ENCODE measurements around the gene TMEM186. TPM values are rescaled to one million over a fixed set of nuclear protein-coding genes. Genes with fewer than 3 reads are reported as not detected.

TMEM186 gene
- total and polyA plus RNA-seq, 2 of the 8 experiments (the other 6 are each of a cell fraction or from before 2014, with no cell fraction given) = 13.1 TPM

- Histone ChIP-seq H3K79me2 (ENCODE audit: control insufficient read depth in 1 of 2, insufficient read depth in 2 of 2, low read length in 2 of 2) (no peaks in the 10 kb centered on the region; a peak in 1 of 4 replicates), H3K36me3 (ENCODE audit: control insufficient read depth in 2 of 4, insufficient read depth in 4 of 4, low read length in 3 of 4) (no peaks in the 10 kb centered on the region; a peak in 1 of 8 replicates), H3K14ac (ENCODE audit: insufficient read length) (no peak overlapping the region), H3K9ac (replicated peaks in 1 of 4; ENCODE audit: extremely low read depth in 1 of 4, low read depth in 3 of 4, low read length in 3 of 4) (no peak overlapping the region), H2AFZ (ENCODE audit: low read length) (no peak overlapping the region), H3K27me3 (replicated peaks in 1 of 4; ENCODE audit: control insufficient read depth in 3 of 4, extremely low read depth in 1 of 4, insufficient read depth in 3 of 4, low read length in 3 of 4) (no peaks in the 10 kb centered on the region), H3K79me1 (ENCODE audit: low read depth, low read length) (no peaks in the 10 kb centered on the region), H3K4ac (replicated peaks; ENCODE audit: insufficient read length, low read depth, low read length) (no peak overlapping the region), H2BK20ac (ENCODE audit: low read length) (no peak overlapping the region), H3K23ac (ENCODE audit: insufficient read length) (no peak overlapping the region), H3K23me2 (ENCODE audit: low read depth, low read length) (no peaks in the 10 kb centered on the region), H2BK5ac (ENCODE audit: low read depth, low read length) (no peak overlapping the region), H4K5ac (ENCODE audit: insufficient read length, low read depth, low read length) (no peak overlapping the region), H3K4me2 (ENCODE audit: insufficient read depth in 1 of 2, low read depth in 2 of 2, low read length in 2 of 2) (no peak overlapping the region), H2BK12ac (ENCODE audit: low read depth, low read length) (no peak overlapping the region), H3K27ac (ENCODE audit: low read depth, low read length) (no peak overlapping the region), H3K9me3 (ENCODE audit: insufficient read depth in 2 of 2, low read depth in 1 of 2, low read length in 1 of 2) (no peaks in the 10 kb centered on the region), H3K56ac (replicated peaks; ENCODE audit: insufficient read length, low read depth, low read length) (no peak overlapping the region), H3K4me1 (replicated peaks in 1 of 4; ENCODE audit: control insufficient read depth in 3 of 4, insufficient read depth in 4 of 4, low read length in 3 of 4) (no peaks in the 10 kb centered on the region), H4K8ac (ENCODE audit: extremely low read depth, insufficient read depth, low read length) (no peak overlapping the region), H2AK5ac (ENCODE audit: low read depth, low read length) (no peak overlapping the region), H2BK15ac (ENCODE audit: low read length) (no peak overlapping the region), H2BK120ac (replicated peaks; ENCODE audit: low read depth, low read length) (no peak overlapping the region), H4K20me1 (replicated peaks in 1 of 2; ENCODE audit: control insufficient read depth in 1 of 2, insufficient read depth in 2 of 2, low read length in 2 of 2) (no peaks in the 10 kb centered on the region), H3K4me3 (ENCODE audit: extremely low read depth in 1 of 4, insufficient read depth in 2 of 4, low read depth in 3 of 4, low read length in 4 of 4) (no peak overlapping the region), H4K91ac (replicated peaks; ENCODE audit: insufficient read length, low read length) (no peak overlapping the region), H3K18ac (ENCODE audit: extremely low read depth, low read length) (no peak overlapping the region)
- ChIA-PET POLR2A (ENCODE audit: partially characterized antibody) (interaction anchor here (0.6 to 2.1 kb wide), 2 partner anchors 11 to 16 kb away, joined by 4 to 5 read pairs; no protein-coding TSS in a partner anchor), CTCF (ENCODE audit: partially characterized antibody) (interaction anchor here (0.5 to 1.3 kb wide), 5 partner anchors 11 to 88 kb away, joined by 3 to 6 read pairs (median 3); no protein-coding TSS in a partner anchor)
- no peak for FAIRE-seq
- no peak for DNase-seq (ENCODE audit: low read depth in 1 of 2, low spot score in 2 of 2)
- WGBS, 2 experiments (ENCODE audit: extremely low coverage in 1 of 2, insufficient coverage in 1 of 2, insufficient read length in 1 of 2, insufficient replicate concordance in 2 of 2, low coverage in 1 of 2, low lambda C conversion rate in 2 of 2, missing lambda C conversion rate in 1 of 2) = 66% methylated on average over 9 of the region's 9 CpGs; no CpG with 5 or more reads in 1 of the 2 experiments
- TF ChIP-seq TEAD4 (IDR thresholded peaks at IDR 0.05; ENCODE audit: low read depth, low read length) = no peak
- no peak for TF ChIP-seq SIN3A (conservative IDR thresholded peaks at IDR 0.05 in 1 of 2, IDR thresholded peaks at IDR 0.05 in 1 of 2; ENCODE audit: low read depth in 1 of 2, low read length in 2 of 2)
- TF ChIP-seq BRCA1 (IDR thresholded peaks at IDR 0.05; ENCODE audit: low read depth, low read length) = no peak
- TF ChIP-seq MAFK (IDR thresholded peaks at IDR 0.05; ENCODE audit: low read depth, low read length) = no peak
- TF ChIP-seq ATF3 (IDR thresholded peaks at IDR 0.05; ENCODE audit: insufficient read depth, low read depth, low read length) = no peak
- TF ChIP-seq TAF1 (IDR thresholded peaks at IDR 0.05; ENCODE audit: low read depth, low read length) = no peak
- no peak for TF ChIP-seq TAF7 (optimal IDR thresholded peaks at IDR 0.05; ENCODE audit: borderline replicate concordance, low read depth, low read length)
- TF ChIP-seq HDAC6 (IDR thresholded peaks at IDR 0.05; ENCODE audit: low read depth, low read length) = no peak
- TF ChIP-seq SAP30 (IDR thresholded peaks at IDR 0.05; ENCODE audit: insufficient read depth, insufficient replicate concordance, low read length) = no peak
Observed at GRCh38 chr16:8753416-8754054, 43.9 kb downstream of the TMEM186 start.

Data from H1 (cell line).